ENCODE data around the gene TSC2. TPM values are rescaled to one million over a fixed set of nuclear protein-coding genes. Genes with fewer than 3 reads are reported as not detected.
"Not testable (repeated sequence)": the region's sequence is repeated elsewhere in the genome, so short reads cannot be mapped to it uniquely, and the experiment has no call there.

TSC2 gene
- total RNA-seq, 1 experiment from 2014 or later = 59.6 TPM

GRCh38 chr16:2084895-2085625, 37.3 kb downstream of the TSC2 start:
- DNase-seq (ENCODE audit: low read depth) = no peak

- DNase-seq (ENCODE audit: low read depth) = no peak
Measured at GRCh38 chr16:2085669-2086068, 37.9 kb downstream of the TSC2 start.

DNA sequence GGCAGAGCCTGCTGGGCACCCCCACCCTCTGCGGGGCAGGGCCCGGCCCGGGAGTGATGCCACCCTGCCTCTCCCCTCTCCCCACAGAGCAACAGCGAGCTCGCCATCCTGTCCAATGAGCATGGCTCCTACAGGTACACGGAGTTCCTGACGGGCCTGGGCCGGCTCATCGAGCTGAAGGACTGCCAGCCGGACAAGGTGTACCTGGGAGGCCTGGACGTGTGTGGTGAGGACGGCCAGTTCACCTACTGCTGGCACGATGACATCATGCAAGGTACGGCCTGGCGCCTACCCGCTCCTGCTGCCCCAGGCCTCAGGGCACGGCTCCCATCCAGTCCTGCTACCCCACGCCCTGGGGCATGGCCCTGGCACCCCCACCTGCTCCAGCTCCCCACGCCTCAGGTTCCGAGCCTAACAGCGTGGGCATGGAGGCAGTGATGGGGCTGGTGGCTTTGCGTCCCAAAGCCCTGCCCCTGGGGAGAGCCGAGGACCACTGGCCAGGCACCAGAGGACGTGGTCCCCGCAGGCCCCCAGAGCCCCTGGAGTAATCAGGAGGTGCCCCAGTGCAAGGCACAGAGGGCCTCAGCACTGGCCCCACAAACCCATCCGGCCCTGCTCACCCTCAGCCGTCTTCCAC, 38.4 kb downstream of the TSC2 start:
- no peak for DNase-seq (ENCODE audit: low read depth)

DNA sequence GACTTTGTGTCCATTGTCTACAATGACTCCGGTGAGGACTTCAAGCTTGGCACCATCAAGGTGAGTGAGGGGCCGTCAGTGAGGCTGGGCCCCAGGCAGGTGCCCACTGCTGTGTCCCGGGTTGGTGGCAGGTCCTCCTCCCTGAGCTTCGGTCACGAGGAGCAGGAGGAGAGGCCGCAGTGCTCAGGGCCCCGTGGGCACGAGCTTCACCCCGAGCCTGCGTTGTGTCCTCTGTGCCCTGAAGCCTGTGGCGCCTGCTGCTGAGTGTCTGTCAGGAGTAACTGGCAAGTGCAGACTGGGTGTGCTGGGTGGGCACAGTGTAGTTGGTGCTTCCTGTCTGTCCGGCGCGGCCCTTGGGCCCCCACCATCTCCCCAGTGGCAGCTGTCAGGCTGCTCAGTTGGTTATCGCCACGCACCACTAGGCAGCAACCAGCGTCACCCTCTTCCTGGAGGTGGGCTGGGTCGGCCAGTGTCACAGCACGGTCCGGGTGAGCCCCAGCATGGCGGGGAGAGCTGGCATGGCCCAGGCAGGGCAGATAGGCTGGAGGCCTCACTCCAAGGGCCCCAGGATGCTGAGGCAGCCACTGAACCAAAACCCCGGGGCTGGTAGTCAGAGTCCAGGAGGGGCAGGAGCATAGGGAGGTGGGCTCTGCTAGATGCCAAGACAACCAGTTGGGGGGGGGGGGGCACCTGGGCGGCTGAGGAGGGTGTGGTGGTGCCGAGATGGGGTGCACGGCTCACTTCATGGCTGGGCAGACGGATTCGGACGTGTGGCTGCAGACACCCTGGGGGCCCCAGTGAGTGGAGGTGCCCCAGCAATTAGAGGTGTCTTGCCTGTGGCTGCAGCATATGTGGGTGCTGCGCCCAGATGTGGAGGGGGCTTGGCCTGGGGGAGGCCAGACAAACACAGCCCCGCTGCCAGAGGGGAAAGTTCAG, 39.3 kb downstream of the TSC2 start:
- DNase-seq (ENCODE audit: low read depth) = no peak

GRCh38 chr16:2087748-2088631, 40.2 kb downstream of the TSC2 start:
- DNase-seq (ENCODE audit: low read depth) = no peak

GRCh38 chr16:2088759-2089358, 41.1 kb downstream of the TSC2 start:
- no peak for DNase-seq (ENCODE audit: low read depth)

GRCh38 chr16:2089706-2090480, 42.1 kb downstream of the TSC2 start:
- no peak for DNase-seq (ENCODE audit: low read depth)

DNA sequence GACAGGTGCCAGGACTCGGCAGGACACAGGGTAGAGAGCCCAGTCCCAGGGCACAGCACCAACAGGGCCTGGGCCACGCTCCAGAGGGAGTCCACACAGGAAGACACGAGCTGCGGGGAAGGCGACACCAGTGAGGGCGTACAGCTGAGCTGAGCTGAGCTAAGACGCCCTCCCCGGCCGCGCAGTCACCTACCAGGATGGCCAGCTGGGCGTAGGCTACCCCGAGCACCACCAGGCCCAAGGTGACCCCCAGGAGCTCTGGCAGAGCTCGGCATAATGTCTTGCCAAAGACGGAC, 42.6 kb downstream of the TSC2 start:
- DNase-seq (ENCODE audit: low read depth) = no peak

- no peak for DNase-seq (ENCODE audit: low read depth)
Measured at GRCh38 chr16:2090777-2091546, 43.2 kb downstream of the TSC2 start.

DNA sequence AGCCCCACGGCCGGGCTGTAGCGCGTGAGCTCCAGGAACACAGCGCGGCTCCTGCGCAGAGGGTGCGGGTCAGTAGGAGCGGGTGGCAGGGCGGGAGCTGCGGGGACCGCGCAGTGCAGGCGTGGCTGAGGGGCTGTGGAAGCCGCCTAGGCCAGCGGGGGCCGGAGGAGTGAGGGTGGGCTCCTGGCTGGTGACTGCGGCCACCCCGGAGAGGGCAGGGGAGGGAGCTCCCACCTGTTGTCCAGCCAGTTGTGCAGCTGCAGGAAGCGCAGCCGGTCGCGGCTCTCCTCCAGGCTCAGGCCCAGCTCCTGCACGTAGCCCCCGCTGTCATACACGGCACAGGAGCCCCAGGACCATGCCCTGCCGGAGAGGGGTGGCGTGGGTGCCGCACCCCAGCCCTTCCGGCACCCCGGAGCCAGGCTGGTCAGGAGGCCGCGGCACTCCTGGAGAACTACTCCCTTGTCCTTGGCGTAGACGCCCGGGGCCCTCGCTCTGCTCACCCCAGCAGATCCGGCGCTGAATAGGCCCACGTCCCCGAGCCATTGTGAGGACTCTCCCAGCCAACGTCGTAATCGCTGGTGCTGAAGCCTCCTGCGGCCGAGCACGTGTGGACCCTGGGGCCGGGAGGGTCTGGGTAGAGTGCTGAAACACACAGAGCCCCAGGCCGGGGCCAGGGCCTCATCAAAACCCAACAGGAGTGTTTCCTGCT, 43.9 kb downstream of the TSC2 start:
- no peak for DNase-seq (ENCODE audit: low read depth)

DNA sequence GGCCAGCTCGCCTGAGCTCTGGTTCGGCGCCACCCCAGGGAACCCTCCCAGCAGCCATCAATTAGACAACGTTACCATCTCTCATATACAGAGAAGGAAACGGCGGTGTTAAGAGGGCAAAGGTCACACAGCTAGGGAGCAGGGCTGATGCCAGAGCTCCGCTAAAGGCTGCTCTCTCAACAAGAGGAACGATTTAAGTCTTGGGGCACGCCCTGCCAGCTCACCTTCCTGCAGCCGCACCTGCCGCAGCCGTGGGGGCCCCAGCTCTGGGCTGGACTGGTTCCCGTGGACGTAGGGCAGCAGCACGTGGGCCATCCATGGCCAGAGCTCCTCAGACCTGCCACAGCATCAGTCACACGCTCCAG, 44.5 kb downstream of the TSC2 start:
- no peak for DNase-seq (ENCODE audit: low read depth)

DNA sequence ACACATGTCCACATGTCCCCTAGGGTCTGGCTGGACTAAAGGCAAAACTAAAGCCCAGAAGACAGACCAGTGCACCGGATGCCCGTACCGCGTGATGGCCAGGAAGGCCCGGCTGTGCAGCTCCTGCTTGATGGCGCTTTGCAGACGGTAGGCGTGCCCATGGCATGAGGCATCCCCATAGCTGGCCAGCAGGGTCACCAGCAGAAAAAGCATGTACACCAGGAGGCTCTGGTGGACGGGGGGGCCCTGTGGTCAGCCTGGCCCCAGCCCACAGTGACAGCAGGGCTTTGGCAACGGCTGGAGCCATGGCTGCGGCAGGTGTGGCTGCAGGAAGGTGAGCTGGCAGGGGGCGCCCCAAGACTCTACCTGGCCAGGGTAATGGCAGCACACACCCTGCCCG, 45.1 kb downstream of the TSC2 start:
- DNase-seq (ENCODE audit: low read depth) = no peak

- DNase-seq (ENCODE audit: low read depth) = no peak
Measured at GRCh38 chr16:2093793-2094192, 46.0 kb downstream of the TSC2 start.

DNA sequence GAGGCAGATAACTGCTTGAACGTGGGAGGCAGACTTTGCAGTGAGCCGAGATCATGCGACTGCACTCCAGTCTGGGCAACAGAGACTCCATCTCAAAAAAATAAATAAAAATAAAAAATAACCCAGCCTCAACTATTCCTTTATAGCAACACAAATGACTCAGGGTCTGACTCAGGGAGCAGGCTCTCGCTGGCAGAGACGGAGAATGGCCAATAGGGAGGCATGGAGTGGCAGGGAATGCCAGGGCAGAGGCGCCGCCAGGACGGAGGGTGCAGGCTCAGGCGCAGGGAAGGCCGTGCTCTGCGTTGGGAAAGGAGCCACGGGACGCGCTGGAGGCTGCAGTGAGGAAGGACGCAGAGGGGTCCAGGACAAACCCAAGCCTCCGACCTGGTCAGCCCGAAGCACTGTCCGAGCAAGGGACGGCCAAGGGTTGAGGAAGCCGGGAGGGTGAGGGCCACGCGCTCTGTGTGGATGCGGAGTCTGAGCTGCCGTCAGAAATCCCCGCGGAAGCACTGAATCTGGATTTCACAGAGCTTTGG, 47.6 kb downstream of the TSC2 start:
- no peak for DNase-seq (ENCODE audit: low read depth)

- DNase-seq (ENCODE audit: low read depth) = no peak
Measured at GRCh38 chr16:2095918-2096582, 48.3 kb downstream of the TSC2 start.

DNA sequence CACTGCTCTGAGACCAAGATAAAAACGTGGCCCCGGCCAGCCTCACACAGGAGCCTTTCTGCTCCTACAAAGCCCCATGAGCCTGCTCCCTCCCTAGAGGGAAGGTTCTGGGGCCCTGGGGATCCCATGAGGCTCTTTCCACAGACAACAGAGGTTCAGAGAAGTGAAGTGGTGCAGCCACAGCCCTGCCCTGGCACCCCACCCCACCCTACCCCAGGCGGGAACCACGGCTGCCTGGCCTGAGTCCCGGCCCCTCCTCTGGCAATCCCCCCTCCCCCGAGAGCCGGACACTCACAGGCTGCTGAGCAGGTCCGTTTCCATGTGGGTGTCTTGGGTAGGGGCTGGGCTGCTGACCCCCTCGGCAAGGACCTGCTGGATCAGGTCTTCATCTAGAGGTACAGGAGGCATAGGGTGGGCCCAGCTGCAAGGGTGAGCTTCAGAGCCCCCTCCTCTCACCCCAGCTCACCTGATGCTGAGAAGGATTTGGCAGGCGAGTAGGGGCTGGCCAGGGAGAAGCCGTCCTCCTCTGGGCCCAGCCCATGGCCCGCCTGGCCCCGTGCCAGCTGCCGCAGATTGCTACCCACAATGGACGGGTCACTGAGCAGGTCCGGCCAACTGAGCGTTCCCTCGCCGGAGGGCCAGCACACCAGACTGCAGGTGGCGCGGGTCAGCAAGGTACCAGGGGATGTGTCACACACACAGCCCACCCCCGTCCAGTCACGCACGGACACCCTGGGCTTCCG, 49.2 kb downstream of the TSC2 start:
- no peak for DNase-seq (ENCODE audit: low read depth)

- not testable (repeated sequence) for DNase-seq (ENCODE audit: low read depth)
Measured at GRCh38 chr16:2097689-2098088, 49.9 kb downstream of the TSC2 start.
